Measurements from ENCODE around the gene EML4. TPM values are rescaled to one million over a fixed set of nuclear protein-coding genes. Genes with fewer than 3 reads are reported as not detected.

The EML4 gene
- total and polyA plus RNA-seq, 2 donors from 2014 or later: 13.0 to 53.6 TPM

GRCh38 chr2:42199002-42199401, 29.8 kb downstream of the EML4 start:
- Histone ChIP-seq H3K4me1 (ENCODE audit: control insufficient read depth in 2 of 3, insufficient read depth in 2 of 3, low read depth in 1 of 3, low read length in 3 of 3) (peaks cover 0 to 11% (median 6%) of the 10 kb centered on the region in 3 donors), H3K9me3 (ENCODE audit: control insufficient read depth in 2 of 3, insufficient read depth in 1 of 3, low read length in 3 of 3) (no peaks in the 10 kb centered on the region), H3K27me3 (ENCODE audit: control insufficient read depth, insufficient read depth, low read length) (no peaks in the 10 kb centered on the region), H3K4me3 (ENCODE audit: low read length in 3 of 3) (no peak overlapping the region), H3K27ac (ENCODE audit: low read depth in 2 of 2, low read length in 2 of 2) (no peak overlapping the region), H3K36me3 (ENCODE audit: control insufficient read depth in 2 of 3, insufficient read depth in 3 of 3, low read length in 3 of 3) (no peaks in the 10 kb centered on the region), H3K9ac (ENCODE audit: low read length in 3 of 3) (no peak overlapping the region)
- TF ChIP-seq, protein P1, sequence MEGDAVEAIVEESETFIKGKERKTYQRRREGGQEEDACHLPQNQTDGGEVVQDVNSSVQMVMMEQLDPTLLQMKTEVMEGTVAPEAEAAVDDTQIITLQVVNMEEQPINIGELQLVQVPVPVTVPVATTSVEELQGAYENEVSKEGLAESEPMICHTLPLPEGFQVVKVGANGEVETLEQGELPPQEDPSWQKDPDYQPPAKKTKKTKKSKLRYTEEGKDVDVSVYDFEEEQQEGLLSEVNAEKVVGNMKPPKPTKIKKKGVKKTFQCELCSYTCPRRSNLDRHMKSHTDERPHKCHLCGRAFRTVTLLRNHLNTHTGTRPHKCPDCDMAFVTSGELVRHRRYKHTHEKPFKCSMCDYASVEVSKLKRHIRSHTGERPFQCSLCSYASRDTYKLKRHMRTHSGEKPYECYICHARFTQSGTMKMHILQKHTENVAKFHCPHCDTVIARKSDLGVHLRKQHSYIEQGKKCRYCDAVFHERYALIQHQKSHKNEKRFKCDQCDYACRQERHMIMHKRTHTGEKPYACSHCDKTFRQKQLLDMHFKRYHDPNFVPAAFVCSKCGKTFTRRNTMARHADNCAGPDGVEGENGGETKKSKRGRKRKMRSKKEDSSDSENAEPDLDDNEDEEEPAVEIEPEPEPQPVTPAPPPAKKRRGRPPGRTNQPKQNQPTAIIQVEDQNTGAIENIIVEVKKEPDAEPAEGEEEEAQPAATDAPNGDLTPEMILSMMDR (IDR thresholded peaks at IDR 0.05; ENCODE audit: borderline replicate concordance, extremely low read depth, insufficient read depth): no peak
- DNase-seq (no peak), FAIRE-seq (no peak)
- intact Hi-C loops (cut with DNase I): no loop called here

- Histone ChIP-seq H3K4me3 (ENCODE audit: low read length in 3 of 3) (no peak overlapping the region), H3K4me1 (ENCODE audit: control insufficient read depth in 2 of 3, insufficient read depth in 2 of 3, low read depth in 1 of 3, low read length in 3 of 3) (peaks cover 0 to 11% (median 6%) of the 10 kb centered on the region in 3 donors), H3K9me3 (ENCODE audit: control insufficient read depth in 2 of 3, insufficient read depth in 1 of 3, low read length in 3 of 3) (no peaks in the 10 kb centered on the region), H3K27ac (ENCODE audit: low read depth in 2 of 2, low read length in 2 of 2) (no peak overlapping the region), H3K9ac (ENCODE audit: low read length in 3 of 3) (no peak overlapping the region), H3K27me3 (ENCODE audit: control insufficient read depth, insufficient read depth, low read length) (no peaks in the 10 kb centered on the region), H3K36me3 (ENCODE audit: control insufficient read depth in 2 of 3, insufficient read depth in 3 of 3, low read length in 3 of 3) (no peaks in the 10 kb centered on the region)
- DNase-seq (no peak), FAIRE-seq (no peak)
- intact Hi-C loops (cut with DNase I): no loop called here
- TF ChIP-seq, protein P1 (IDR thresholded peaks at IDR 0.05; ENCODE audit: borderline replicate concordance, extremely low read depth, insufficient read depth): no peak
Observed at GRCh38 chr2:42199626-42200025, 30.5 kb downstream of the EML4 start.

DNA sequence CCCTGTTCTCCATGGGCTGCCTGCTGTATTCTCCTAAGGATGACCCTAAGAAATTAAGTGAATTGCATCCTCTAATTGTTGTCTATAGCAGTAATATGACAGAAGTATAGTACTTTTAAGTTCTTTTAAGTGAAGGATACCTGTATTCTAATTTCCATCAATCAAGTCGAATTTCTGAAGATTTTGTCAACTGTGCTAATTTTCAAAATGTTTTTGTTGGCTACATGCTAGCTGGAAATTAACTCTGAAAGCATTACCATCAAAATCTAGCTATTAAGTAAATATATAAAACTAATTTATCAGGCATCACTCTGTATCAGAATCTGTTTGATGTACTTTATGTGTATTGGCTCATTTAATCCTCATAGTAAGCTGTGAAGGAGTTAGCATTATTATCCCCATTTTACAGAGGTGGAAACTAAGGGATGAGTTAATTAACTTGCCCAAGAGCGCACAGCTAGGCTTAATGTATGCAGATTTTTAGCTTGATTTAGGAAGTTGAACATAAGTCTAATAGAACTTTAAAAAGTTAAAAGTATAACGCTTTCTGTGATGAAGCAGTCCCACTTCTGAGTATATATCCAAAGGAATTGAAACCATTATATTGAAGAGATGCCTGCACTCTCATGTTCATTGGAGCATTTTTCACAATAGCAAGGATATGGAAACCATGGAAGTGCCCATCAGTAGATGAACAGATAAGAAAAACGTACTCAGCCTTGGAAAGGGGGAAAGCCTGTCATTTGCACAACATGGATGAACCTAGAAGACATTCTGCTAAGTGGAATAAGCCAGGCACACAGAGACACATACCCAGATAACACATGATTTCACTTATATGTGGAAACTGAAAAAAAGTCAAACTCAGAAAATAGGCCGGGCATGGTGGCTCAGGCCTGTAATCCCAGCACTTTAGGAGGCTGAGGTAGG, 32.0 kb downstream of the EML4 start:
- no peak for FAIRE-seq
- H3K9me3 ChIP-seq (ENCODE audit: control insufficient read depth in 2 of 3, insufficient read depth in 1 of 3, low read length in 3 of 3): no peaks in the 10 kb centered on the region
- H3K27ac ChIP-seq (ENCODE audit: low read depth in 2 of 2, low read length in 2 of 2): no peak overlapping the region
- H3K4me1 ChIP-seq (ENCODE audit: control insufficient read depth in 2 of 3, insufficient read depth in 2 of 3, low read depth in 1 of 3, low read length in 3 of 3): peaks cover 0 to 11% (median 4%) of the 10 kb centered on the region in 3 donors
- no peaks in the 10 kb centered on the region for H3K36me3 ChIP-seq (ENCODE audit: control insufficient read depth in 2 of 3, insufficient read depth in 3 of 3, low read length in 3 of 3)
- DNase-seq: no peak
- intact Hi-C loops (cut with DNase I): no loop called here
- no peak overlapping the region for H3K9ac ChIP-seq (ENCODE audit: low read length in 3 of 3)
- TF ChIP-seq, protein P1 (IDR thresholded peaks at IDR 0.05; ENCODE audit: borderline replicate concordance, extremely low read depth, insufficient read depth): no peak
- no peaks in the 10 kb centered on the region for H3K27me3 ChIP-seq (ENCODE audit: control insufficient read depth, insufficient read depth, low read length)
- H3K4me3 ChIP-seq (ENCODE audit: low read length in 3 of 3): no peak overlapping the region
